ENCODE data around the gene GMDS. TPM values are rescaled to one million over a fixed set of nuclear protein-coding genes. Genes with fewer than 3 reads are reported as not detected.

GMDS gene
- total and polyA plus RNA-seq, 2 of the 8 experiments (the other 6 are each of a cell fraction or from before 2014, with no cell fraction given) = 16.8 to 50.0 TPM

DNA sequence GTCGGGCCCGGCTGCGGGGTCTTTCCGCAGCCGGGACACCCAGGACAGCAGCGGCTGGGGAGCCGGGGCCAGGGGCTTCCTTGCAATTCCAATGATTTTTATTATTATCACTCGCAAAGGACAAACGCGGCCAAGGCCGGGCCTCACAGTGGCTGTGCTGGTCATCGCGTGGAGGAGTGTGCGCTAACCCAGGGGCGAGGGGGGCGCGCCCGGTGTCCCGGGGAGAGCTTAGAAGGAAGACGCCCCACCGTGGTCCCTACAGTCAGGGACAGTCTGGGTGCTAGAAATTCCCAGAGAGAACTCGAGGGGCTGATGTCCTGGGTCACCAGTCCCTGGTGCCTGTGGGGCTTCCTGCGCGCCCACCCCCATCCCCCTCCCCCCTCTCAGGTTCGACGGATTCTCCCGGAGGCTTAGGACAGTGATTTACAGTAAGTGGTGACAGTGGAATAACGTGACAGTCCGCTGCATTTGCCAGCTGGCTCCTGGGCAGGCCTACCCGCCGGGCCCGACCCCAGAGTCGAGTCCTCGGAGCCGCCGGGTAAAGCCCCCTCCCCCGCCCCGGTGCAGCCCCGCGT lies 626.2 kb downstream of the GMDS start (continued):
- TF ChIP-seq POLR2AphosphoS5 (IDR thresholded peaks at IDR 0.05; ENCODE audit: low read depth, low read length) (no peak), TEAD4 (IDR thresholded peaks at IDR 0.05; ENCODE audit: low read depth, low read length) (no peak), CREB1 (IDR thresholded peaks at IDR 0.05) (no peak), EZH2 (IDR thresholded peaks at IDR 0.05; ENCODE audit: low read depth, low read length, severe bottlenecking) (peak; percentile 87), JUN (IDR thresholded peaks at IDR 0.05; ENCODE audit: low read depth, low read length) (no peak)
- TF ChIP-seq, protein P1, sequence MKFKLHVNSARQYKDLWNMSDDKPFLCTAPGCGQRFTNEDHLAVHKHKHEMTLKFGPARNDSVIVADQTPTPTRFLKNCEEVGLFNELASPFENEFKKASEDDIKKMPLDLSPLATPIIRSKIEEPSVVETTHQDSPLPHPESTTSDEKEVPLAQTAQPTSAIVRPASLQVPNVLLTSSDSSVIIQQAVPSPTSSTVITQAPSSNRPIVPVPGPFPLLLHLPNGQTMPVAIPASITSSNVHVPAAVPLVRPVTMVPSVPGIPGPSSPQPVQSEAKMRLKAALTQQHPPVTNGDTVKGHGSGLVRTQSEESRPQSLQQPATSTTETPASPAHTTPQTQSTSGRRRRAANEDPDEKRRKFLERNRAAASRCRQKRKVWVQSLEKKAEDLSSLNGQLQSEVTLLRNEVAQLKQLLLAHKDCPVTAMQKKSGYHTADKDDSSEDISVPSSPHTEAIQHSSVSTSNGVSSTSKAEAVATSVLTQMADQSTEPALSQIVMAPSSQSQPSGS (IDR thresholded peaks at IDR 0.05; ENCODE audit: low read length) = no peak
